ENCODE measurements around the gene MALRD1.

The MALRD1 gene

DNA sequence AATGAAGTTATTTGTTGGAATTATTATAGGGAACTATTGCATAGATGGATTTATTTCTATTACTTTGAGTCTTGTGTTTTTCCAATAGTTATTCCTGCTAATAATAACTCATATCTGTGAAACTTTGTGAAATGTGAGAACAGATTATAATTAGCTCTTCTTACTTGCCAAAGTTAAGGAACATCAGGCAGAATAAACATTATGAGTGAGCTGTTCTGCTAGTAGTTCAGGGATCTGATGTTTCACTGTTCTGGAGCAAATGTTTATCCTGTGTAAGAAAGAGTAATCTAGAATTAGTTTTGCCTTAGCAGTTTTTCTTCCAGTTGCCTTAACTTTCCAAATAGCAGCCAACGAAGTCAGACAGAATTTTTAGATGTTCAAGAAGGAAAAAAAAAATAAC lies 522.4 kb downstream of the MALRD1 start:
- DNase-seq (ENCODE audit: low read depth, low spot score): no peak

DNA sequence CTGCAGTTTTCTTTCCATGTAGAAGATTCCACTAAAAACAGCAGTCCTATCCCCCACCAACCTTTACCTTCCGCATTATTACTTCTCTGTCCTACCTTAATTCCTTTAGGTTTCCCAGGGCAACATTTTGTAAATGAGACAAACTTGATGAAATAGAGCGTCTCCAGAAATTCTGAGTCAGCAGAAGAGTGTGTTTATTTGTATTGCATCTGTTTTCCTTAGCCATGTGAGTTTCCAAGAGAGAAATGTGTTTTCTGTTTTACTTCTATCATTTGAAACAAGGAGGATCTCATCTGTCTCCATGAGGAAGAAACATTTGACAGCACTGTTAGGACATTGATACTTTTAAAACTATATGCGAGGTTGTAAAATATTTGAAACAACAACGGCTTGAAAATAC lies 523.5 kb downstream of the MALRD1 start:
- no peak for DNase-seq (ENCODE audit: low read depth, low spot score)

DNA sequence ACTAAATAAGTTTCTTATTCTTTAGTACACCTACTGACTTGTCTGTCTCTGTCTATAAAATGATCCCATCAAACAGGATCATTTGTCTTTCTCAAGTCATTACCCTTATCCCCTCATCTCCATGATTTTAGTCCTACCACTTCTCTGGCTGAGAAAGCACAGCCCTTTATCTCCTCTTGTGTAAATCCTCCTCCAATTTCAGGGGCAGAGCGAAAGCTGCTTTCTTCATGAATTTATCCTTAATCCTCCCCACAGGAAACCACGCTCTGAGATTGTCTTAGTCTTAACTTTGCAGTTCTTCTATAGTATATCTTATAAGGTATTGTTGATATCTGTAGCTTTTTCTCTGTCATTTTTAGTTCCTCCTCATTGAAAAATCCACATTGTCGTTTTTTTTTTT lies 528.0 kb downstream of the MALRD1 start:
- no peak for DNase-seq (ENCODE audit: low read depth, low spot score)

DNA sequence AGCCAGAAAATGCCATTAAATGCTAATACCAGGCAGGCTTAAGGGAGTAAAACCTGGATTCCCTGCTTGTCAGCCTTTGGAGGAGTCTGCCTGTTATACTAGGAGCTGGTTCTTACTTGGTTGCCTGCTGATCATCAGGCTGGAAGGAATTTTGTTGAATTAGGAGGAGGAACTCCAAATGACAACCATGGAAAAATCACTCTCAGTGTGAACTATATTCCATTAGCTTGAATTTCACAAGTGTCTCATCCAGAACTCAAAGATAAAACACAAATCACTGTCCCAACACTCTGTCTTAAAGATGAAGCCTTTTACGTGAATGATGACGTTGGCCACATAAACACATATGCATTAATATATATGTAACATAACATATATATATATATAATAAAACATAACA lies 528.8 kb downstream of the MALRD1 start:
- DNase-seq (ENCODE audit: low read depth, low spot score): no peak

DNA sequence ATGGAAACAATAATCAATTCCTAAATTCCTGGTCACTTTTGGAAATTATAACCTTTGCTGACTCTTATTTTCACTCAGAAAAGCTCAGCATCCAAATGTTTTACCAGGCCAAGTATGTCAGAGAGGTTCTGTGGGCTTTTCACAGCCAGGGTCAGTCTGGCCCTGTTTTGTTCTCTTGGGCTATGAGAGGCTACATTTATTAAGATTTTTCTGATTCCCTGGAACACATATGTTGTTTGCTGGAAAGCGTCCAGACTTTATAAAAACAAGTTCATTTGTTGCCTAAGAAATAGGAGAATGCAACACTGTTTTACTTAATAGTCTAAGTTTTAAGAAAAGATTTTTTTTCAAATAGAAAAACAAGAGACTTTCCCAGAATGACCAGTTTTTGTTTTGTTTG lies 529.2 kb downstream of the MALRD1 start:
- no peak for DNase-seq (ENCODE audit: low read depth, low spot score)

DNA sequence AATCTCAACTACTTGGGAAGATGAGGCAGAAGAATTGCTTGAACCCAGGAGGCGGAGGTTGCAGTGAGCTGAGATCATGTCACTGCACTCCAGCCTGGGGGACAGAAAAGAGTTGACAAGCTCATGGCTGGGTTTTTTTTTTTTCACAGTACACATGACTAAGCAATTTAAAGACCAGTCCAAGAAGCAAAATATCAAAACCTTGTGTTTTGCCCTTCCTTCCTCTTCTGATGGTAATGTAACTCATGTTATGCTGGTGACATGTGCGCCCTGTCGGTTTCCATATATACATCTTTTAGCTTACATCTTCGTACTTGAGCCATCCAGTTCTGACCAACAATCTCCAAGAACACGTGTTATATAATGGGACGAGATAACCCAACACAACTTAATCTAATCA lies 530.0 kb downstream of the MALRD1 start:
- DNase-seq (ENCODE audit: low read depth, low spot score): no peak

DNA sequence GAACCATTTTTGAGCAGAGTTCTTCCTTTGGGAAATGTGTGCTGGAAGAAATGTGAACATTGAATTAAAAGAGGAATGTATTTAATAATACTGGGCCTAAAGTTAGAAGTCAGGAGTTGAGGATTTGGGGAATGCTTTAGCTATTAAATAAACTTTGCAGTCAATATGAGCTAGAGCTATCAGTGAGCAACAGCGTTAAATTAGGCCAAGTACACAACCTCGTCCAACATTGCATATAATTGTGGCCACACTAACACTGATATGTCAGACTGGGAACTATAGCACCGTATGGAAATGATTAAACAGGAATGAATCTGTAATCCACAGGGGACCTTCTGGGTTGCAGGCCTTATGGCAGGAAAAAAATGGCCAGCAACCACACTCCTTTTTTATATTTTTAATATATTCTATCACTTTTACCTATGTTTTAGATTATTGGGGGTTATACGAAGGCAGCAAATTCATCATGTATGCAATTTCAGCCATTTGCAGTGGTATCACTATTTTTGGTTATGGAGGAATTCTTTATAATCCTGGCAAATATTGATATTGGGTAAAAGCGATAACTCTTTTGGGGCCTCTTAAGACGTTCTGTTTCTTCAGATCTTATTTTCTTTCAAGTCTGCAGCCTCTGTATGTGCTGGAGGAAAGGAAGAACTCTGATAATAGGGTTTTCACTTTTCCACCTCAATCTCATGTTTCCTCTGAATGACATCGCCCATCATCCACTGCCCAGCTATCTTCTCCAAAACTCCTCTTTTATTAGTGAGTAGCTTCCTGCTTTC lies 531.4 kb downstream of the MALRD1 start:
- no peak for DNase-seq (ENCODE audit: low read depth, low spot score)

DNA sequence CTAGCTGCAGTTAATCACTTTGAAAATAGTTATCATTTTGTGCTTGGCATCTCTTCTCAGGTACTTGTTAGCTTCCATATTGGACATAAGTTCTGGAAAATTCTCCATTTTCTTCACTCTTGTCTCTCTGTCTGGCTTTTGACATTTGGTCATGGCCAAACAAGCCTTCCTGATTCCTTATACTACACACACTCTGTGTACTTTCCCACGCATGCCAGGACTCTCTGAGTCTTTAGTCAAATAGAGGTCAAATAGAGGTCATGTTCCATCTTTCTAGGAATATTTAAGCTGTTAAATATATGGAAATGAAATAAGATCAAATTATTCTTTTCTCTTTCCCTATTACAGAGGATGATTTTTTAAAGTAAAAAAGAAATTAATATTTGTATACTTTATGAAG lies 532.1 kb downstream of the MALRD1 start:
- no peak for DNase-seq (ENCODE audit: low read depth, low spot score)

DNA sequence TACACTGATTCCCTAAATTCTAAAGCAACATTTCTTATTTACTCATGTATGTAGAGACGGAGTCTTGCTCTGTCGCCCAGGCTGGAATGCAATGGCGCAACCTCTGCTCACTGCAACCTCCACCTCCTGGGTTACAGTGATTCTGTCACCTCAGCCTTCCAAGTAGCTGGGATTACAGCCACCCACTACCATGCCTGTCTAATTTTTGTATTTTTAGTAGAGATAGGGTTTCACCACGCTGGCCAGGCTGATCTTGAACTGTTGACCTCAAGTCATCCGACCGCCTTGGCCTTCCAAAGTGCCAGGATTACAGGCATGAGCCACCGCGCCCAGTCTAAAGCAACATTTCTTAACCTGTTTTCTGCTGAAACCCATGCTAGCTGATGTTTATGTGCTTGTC lies 540.0 kb downstream of the MALRD1 start:
- DNase-seq (ENCODE audit: low read depth, low spot score): no peak

DNA sequence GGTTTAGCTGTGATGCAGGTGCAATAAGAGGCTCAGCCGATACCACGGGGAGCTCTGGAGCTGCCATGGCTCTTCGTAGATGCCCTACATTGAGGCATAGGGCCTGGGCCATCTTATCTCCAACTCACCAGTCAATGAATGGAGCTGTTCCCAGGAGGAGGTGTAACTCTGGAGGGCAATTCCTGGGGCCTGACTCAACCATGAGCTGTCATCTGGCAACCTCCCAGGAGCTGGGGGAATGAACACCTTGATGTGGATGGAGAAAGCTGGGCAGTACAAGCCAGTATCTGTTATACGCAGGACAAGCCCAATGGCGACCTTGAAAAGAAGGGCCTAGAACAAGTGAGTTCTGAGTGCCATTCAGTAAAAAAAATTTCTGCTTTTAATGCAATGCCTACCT lies 543.7 kb downstream of the MALRD1 start:
- DNase-seq (ENCODE audit: low read depth, low spot score): no peak

DNA sequence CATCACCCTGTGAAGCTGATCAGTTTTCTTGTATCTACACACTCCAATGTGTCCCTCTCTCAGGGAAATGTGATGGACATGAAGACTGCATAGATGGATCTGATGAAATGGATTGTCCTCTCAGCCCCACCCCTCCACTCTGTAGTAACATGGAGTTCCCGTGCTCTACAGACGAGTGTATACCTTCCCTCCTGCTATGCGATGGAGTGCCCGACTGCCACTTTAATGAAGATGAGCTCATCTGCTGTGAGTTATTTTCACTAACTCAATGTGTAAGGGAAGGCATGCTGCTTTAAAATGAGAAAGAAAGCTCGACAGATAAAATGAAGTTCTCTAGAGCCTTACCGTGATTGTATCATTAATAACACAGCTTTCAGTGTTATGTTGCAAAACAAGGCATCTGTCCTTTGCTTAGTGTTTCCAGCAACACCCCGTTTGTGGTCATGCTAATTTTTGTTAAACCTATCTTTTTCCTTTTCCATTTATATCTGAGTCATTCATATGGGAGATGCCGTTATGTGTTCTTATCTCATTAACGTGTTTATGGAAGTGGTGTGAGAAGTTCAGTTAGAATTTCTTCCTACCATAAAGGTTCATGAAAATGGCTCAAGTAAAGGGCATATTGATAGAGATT lies 546.7 kb downstream of the MALRD1 start:
- no peak for DNase-seq (ENCODE audit: low read depth, low spot score)

DNA sequence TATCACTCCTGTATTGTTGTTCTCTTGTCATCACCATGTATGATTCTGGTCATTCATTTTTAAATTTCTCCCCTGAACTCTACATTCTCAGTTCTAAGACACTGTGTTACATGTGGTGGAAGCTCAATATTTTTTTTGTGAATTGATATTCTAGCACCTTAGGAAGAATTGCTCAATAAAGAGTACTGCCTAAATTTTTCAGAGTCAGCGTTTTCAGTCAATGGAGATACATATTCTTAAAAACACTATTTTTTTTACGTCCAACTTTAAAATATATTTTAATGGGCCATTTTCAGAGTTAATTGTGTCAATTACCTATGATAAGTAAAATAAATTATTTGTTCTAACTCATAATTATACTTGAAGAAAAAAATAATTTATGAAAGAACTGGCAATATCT lies 557.2 kb downstream of the MALRD1 start:
- DNase-seq (ENCODE audit: low read depth, low spot score): no peak

DNA sequence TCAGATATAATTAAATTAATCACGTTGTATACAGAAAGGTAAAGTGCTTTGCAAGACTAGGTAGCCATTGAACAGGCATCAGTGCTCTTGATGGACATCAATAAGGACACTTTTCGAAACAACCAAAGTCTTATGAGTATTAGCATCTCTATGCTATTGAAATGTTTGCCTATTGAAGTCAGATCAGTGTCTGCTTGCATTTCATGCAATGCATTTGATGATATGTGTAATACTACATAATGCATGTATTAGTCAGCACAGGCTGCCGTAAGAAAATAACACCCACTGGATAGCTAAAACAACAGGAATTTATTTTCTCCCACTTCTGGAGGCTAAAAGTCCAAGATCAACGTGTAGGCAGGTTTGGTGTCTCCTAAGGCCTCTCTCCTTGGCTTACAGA lies 558.4 kb downstream of the MALRD1 start:
- no peak for DNase-seq (ENCODE audit: low read depth, low spot score)

DNA sequence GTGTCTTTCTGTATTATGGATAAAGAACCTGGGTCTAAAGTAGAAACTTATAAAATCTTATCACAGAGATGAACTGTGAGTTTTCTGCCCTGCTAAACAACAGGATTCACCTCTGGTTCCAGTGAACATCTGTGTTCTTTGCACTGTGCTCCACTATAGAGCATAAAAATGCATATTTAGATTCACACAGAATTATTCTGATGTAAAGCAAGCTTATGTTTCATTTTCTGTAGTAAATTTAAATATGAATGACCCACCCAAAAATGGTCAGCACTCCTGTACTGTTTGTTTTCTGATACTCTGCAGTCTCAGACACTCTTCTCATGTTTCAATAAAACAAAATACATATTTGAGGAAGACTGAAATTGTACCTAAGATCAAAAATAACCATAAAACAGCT lies 563.2 kb downstream of the MALRD1 start:
- DNase-seq (ENCODE audit: low read depth, low spot score): no peak

DNA sequence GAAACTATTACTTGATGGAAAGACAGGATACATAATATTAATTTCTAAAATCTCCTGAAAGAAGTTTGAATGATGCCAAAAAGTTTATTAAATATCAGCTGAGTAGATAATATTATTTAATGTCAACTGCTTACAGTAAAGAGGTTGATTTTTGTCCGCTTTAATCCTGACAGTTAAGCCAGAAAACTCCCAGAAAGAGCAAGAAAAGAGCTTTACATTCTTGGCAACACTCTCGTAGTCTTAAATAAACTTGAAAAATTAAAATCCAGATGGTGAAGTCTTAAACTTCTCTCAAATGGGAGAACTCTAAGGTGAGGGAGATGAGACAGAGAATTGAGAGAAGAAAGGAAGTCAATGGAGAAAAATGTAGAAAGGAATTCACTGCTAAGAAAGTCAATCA lies 568.4 kb downstream of the MALRD1 start:
- DNase-seq (ENCODE audit: low read depth, low spot score): no peak

DNA sequence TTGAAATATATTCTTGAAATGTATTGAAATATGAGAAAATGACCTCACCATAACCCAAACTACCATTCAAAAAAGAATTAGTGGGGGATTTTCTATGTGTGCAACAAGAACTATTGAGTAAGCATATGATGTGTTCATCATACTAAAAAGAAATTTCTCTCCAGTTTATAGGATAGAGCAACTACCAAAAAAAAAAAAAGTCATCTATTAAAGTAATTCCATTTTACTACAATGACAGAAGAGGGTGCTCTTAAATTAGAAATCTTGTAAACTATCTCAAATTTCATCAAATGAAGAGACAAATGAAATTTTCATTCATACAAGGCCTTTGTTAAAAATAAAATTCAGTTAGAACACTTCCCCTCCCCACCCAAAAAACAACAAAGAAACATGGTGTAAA lies 572.2 kb downstream of the MALRD1 start:
- DNase-seq (ENCODE audit: low read depth, low spot score): no peak

DNA sequence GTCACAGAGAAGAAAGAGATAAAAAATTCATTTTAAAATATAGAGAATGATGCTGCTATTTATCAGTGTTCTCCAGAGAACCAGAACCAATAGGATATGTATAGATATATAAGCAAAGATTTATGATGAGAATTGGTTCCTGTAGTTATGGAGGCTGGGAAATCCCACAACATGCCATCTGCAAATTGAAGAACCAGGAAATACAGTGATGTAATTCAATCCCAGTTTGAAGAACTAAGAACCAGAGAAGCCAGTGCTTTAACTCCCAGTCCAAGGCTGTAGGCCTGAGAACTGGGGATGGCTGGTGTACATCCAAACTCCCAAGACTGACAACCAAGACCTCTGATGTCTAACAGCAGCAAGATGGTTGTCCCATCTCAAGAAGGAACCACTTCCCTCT lies 574.7 kb downstream of the MALRD1 start:
- no peak for DNase-seq (ENCODE audit: low read depth, low spot score)

DNA sequence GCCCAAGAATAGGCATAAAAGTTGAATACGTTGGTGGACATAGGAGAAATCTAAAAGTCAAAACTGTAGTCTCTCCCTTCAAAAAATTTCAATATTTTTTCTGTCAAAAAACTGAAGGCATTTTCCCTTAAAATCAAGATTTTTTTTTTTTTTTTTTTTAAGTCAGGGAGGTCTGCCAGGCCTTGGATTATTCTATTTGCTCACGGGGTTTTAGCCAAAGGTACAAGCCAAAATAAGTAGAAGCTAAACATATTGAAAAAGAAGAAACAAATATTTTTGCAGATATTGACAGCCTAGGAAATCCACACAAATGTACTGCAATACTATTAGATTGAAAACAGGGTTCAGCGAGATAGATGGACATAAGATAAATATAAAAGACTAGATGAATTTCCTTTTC lies 577.6 kb downstream of the MALRD1 start:
- DNase-seq (ENCODE audit: low read depth, low spot score): no peak

DNA sequence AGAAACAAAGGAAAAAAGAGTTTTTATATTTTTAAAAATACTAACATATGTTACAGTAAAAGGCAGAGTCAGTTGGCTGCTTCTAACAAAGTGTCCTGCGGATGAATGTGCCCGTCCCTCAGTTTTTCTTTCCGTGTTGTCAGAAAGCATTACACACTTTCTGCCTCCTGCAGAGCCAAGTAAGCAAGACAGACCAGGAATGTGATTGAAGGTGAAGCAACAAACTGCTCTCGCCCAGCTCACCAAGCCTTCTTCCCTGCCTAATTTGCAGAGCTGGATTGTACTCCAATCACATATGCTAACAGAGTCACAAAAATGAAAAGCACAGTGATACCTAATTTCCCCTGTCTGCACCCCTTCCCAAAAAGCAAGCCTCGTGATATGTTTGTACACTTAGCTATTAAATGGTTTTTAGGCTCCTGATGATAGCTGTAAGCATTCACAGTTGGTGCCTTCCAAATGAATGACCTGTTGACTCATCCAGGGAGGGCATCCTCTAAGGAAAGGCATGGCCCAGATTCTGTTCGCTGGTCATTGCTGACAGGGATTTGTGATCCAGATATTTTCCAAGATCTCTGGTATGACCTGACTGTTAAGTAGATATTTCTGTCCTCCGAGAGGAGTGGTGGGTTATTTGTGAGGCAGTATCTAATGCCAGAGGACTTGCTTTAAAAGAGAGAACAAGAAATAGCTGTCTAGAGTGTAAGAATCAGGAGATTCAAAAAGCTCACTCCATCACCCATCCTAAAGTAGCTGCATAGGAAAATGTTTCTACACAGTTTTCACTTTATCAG lies 580.4 kb downstream of the MALRD1 start:
- DNase-seq (ENCODE audit: low read depth, low spot score): no peak

DNA sequence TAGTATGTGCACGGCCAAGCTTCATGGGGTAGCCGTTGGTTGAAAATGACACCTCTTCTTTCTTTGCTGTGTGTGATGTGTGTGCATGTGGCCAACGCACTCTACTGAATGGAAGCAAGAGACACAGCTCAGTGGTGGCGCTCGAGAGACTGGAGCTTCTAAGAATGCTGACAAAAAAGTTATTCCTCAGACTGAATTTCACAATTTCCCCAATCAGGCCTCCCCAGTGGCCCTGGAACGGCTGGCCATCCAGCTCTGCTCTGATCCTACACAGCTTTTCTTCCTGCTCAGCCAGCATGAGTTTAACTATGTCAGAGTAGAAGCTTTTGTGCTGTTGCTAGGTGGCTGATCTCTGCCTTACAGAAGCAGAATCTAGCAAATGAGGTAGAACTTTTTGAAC lies 581.0 kb downstream of the MALRD1 start:
- peak; percentile 9 for DNase-seq (ENCODE audit: low read depth, low spot score)

DNA sequence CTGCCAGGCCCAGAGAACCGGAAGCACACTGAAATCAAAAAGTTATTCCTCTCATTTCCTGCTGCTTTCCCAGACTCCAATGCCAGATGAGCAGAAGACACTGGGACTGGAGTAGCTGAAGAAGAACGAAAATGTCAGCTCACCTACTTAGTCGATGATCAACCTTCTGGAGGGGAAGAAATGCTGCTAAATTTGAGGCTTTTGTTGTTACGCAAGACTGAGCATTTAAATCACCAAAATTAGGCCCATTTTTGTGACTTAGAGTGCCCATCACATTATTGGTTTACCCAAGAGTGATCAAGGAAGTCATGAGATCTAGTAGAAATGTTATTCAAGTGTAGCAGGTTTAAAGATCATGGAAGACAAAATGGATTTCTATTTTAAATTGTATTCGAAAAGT lies 585.6 kb downstream of the MALRD1 start:
- DNase-seq (ENCODE audit: low read depth, low spot score): no peak

DNA sequence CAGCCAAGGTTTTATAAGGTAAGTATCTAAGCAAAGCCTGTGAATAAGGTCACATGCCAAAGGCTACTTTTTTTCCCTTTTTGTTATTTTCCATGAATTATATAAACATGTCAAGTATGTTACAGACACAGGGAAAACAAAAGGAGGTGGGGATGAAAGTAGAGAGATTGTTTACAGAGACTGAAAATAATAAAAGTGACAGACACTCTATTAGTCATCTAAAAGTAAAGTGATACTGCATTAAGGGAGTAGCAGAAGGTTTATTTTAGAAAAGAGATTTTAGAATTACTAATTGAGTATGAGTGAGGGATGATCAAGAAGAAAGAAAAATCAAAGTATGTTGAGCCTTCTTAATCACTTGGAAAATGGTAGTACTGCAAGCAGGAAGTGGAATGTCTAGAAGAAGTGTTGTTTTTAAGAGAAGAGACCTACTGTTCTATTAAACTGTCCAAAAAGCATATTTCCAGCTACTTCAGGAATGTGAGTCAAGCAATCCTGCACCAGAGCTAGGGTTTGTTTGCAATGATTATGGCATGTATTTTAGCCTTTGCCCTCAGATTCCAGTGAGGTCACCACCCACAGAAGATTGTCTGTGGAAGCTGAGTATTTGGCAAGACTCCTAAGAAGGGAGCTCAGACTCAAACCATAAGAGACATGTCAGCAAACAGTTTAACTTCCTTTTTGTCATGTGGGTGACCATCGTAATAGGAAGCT lies 589.7 kb downstream of the MALRD1 start:
- no peak for DNase-seq (ENCODE audit: low read depth, low spot score)

Measured in iPS DF 19.7 (cell line).